ENCODE results near the gene CNR2.
"Not testable (repeated sequence)": the region's sequence is repeated elsewhere in the genome, so short reads cannot be mapped to it uniquely, and the experiment has no call there.

CNR2 gene

DNA sequence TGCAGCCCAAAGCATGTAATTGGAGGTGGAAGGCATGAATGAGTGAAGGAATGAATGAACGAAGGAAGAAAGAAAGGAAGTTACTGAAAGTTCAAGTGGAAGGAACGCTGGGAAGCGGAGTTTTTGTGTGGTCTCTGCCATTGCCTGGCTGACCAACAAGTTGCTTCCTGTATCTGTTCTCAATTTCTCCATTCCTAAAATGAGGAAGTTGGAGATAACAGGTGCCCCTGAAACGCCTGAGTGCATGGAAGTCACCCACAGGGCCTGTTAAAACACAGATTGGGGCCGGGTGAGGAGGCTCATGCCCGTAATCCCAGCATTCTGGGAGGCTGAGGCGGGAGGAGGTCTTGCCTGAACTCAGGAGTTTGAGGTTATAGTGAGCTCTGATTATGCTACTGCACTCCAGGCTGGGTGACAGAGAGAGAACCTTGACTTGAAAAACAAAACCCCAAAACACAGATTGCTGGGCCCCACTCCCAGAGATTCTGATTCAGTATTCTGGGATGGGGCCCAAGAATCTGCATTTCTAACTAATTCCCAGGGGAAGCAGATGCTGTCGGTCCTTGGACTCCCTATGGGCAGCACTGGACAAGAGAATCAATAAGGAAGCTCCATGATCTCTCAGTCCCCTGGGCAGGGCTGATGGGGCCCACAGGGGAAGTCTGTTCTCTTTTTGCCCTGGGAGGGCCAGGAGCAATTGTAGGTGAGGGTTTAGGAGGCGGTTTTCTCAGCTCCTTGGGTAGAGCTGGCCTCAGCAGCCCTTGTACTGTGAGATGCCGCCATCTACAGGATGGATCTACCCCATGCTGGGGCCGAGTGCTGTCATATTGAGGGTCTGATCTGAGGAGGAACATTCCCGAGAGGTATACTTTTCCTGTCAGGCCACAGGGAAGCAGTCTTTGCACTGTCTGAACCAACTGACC lies 3.3 kb upstream of the CNR2 start:
- DNase-seq, result peak; percentile 67

DNA sequence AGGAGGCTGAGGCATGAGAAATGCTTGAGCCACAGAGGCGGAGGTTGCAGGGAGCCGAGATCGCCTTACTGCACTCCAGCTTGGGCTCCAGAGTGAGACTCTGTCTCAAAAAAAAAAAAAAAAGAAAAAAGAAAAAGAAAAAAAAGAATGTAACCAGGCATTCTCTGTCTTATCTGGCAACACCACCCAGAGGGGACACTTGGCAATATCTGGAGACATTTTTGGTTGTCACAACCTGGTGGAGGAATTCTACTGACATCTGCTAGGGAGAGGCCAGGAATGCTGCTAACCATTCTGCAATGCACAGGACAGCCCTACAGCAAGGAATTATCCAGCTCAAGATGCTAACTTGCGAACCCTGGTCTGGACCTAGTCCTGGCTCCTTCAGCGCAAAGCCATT lies 2.3 kb upstream of the CNR2 start:
- DNase-seq, result no peak

DNA sequence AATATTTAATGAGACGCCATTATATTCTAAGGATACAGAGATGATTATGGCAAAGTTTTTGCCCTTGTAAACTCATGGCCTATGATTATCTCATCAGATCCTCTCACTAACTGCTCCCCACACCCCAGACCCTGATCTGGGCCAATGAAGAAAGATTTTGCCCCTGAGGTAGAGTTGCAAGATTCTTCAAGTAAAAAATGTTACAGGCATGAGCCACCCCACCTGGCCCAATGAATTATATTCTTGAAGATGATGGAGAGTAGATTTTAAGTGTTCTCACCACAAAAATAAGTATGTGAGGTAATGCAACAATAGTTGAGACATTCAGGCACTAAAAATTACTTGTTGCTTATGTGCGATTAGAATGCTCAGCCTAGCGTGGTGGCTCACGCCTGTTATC lies 1.8 kb upstream of the CNR2 start:
- DNase-seq, result no peak

DNA sequence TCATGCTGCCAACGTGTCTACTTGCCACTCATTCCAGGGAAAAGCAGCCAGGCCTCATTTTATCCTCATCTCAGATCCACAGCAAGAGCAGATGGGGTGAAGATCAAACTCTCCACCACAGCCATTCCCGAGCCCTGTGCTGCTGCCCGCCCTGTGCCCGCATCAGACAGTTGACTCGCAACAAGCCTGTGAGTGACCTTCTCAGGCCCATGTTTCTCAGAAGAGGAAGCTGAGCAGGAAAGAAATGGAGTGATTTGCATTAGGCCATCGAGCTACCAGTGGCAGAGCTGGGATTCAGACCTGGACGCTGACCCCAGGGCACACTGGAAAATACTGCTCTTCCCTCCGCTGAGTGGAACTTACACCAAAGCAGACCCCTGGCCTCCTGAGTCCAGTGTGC lies 1.2 kb downstream of the CNR2 start:
- DNase-seq, result no peak

- no peak for DNase-seq
These were observed 2.5 kb downstream of the CNR2 start for GRCh38 chr1:23910553-23911246.

- no peak for DNase-seq
These were observed 3.0 kb downstream of the CNR2 start for GRCh38 chr1:23910144-23910543.

DNA sequence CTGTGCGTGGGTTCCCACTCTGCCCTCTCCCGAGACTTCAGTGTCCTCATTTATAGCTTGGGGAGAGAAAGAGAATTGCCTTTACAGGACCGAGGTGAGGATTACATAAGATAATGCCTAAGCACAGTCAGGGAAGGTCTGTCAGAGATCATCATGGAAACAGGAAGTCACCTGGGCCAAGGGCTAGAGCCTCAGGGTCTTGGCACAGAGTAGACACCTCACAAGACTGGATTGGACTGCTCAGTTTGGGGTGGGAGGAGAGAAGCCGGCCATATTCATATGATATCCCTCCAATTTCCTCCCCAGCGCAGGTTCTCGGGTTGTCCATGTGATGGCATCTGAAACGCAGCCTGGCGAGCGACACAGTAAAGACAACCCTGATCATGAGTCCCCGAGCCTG lies 3.8 kb downstream of the CNR2 start:
- no peak for DNase-seq

GRCh38 chr1:23908453-23909341 lies 4.5 kb downstream of the CNR2 start:
- DNase-seq, result peak; percentile 35

GRCh38 chr1:23906731-23907130 lies 6.4 kb downstream of the CNR2 start:
- no peak for DNase-seq

DNA sequence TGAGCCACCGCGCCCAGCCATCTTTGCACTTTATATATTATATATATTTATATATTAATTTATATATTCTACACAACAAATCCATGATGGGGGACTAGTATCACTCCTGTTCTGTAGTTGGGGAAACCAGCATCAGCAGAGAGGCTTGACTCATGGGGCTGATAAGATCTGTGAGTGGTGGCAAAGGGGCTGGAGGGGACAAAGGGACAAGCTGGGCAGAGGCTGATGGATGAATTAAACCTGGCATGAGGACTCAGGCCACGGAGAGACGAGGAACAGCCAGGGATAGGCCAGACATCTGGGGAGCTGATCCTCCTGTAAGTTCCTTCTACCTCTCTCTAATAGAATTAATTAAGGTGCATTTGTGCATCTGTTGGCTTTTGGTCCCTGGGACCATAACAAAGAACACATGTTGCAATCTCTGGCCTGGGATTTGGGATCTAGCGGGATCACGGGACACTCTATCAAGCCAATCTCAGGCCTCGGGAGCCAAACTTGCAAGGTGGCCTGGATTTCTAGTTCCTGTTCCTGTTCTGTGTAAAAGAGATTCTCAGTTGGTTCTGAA lies 7.6 kb downstream of the CNR2 start:
- no peak for DNase-seq

DNA sequence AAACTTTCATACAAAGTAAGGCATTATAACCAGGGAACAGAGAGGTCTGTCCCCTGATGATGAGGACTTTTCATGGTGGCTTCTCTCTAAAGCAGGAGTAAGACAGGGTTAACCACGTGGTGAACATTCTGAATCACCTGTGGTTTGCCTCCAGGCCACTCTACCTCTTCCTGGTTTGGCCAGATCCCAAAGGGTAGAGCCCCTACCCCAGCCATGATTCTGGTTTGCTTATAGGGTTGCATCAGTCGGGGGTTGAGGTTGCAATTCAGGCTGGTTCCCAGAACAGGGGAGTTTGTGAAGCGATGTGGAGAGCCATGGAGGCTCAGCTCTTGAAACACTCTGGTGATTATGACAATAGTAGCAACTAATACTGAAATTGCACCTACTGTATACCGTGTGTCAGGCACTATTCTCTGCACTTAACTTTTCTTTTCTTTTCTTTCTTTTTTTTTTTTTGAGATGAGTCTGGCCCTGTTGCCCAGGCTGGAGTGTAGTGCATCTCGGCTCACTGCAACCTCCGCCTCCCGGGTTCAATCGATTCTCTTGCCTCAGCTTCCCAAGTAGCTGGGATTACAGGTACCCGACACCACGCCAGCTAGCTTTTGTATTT lies 8.3 kb downstream of the CNR2 start:
- DNase-seq, result no peak

DNA sequence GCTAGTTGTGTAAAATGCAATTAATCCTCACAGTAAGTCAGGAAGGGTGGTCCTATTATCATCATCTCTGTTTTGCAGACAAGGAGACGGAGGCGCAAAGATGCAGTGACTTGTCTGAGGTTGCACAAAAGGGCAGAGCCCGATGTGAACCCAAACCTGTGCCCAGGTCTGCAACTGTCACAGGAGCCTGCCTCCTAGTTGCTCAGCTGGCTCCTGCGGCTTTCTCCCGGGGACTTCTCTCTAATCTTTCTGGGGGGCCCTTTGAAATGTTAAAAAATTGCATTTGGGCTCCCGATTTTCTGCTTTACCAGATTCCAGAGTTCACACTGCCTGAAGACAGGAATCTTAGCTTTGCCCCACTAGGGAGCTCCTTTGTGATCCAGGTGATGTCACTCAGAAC lies 9.4 kb downstream of the CNR2 start:
- no peak for DNase-seq

DNA sequence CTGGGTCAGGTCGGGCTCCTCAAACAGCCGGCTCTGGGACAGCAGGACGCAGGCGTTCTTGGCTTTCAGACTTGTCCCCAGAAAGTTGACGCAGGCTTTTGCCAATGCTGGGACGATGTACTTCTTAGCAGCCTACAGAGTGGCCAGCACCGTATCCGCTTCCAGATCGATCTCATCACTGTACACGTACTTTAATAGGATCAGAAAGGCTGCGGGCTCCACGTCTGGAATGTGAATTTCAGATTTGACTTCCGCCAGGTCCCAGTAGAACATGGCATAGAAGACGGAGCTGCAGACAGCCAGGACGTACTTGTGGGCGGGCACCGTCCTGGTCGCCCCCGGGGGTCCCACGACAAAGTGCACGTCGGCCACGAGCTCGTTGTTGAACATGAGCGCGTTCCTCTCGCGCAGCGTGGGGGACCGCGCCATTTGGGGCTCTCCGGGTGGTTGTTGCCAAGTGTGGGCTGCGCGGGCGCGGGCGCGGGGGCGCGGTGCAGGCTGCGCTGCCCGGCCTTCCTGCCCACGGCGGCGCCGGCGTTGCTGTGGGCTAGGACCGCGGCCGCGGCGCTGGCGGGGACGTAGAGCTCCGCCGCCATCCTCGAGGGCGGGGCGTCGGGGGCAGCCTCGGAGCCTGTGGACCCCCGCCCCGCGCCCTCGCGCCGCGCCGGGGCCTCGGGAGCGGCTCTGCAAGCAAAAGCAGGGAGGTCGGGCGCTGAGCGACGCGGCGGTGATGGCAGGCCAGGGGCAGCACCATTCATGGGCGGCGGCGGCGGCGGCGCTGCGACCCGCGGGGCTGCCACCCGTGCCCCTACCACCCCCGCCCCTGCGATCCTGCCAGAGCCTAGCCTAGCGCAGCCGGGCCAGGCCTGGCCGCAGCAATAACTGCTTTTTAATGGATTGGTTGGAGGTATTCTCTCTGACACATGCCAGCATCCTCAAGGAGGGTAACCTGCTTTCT lies 10.6 kb downstream of the CNR2 start:
- DNase-seq, result no peak

GRCh38 chr1:23900017-23900416 lies 13.1 kb downstream of the CNR2 start:
- DNase-seq, result not testable (repeated sequence)

DNA sequence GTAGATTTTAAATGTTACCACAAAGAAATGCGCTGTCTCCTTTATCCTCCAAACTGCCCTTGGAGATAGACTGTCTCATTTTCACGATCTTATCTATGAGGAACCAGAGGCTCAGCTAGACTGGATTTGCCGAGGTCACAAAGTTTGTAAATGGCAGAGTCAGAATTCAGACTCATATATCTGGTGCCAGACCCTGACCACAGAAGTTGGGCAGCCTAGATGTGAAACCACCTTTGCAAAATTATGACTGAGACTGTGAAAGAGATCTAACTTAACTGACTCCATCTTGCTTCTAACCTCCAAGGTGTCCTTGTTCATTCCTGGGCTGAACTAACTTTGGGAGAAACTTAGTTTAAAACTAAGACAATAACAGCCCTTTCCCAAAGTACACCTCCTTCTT lies 14.1 kb downstream of the CNR2 start:
- DNase-seq, result no peak

- no peak for DNase-seq
These were observed 16.1 kb downstream of the CNR2 start for GRCh38 chr1:23897083-23897482.

GRCh38 chr1:23896491-23896890 lies 16.7 kb downstream of the CNR2 start:
- no peak for DNase-seq

- no peak for DNase-seq
These were observed 17.2 kb downstream of the CNR2 start for GRCh38 chr1:23895993-23896392.

DNA sequence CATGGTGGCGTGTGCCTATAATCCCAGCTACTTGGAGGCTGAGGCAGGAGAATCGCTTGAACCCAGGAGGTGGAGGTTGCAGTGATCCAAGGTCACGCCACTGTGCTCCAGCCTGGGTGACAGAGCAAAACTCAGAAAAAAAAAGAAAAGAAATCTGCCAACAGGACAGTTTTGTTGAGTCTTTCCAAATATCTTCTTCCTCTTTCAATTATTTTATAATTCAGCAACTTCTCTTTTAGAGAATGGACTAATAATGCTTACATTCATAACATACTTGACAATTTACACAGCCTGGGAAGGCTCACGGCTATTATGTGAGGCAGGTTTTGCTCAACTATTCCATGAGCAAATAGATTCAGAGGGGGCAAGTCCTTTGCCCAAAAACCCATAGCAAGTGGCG lies 18.1 kb downstream of the CNR2 start:
- DNase-seq, result no peak

- no peak for DNase-seq
These were observed 24.1 kb downstream of the CNR2 start for GRCh38 chr1:23889074-23889473.

DNA sequence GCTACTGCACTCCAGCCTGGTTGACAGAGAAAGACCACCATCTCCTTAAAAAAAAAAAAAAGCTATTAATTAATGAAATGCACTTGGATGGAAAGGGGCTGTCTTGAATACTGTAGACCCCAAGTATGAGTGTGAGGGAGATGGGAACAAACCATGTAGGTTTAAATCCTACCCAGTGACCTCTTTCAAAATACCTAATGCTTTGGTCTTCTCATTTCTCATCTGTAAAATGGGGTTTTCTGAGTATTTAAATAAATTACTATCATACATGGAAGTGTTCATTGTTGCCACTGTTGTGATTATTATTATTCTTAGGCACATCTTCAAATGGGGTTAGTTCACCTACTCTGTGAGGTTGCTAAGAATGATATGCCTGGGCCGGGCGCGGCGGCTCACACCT lies 27.9 kb downstream of the CNR2 start:
- DNase-seq, result no peak
